DMS153 treated with DMSO at 0.1 percent for 48 hours (cell line): ENCODE results near the gene PSG7.
"Not testable (repeated sequence)": the region's sequence is repeated elsewhere in the genome, so short reads cannot be mapped to it uniquely, and the experiment has no call there.

Source experiments
- DNase-seq: peaks from one replicate; lab custom pipeline; 2025; ENCODE audit not compliant: unreplicated experiment; lab: John Stamatoyannopoulos, UW

The PSG7 gene

DNA sequence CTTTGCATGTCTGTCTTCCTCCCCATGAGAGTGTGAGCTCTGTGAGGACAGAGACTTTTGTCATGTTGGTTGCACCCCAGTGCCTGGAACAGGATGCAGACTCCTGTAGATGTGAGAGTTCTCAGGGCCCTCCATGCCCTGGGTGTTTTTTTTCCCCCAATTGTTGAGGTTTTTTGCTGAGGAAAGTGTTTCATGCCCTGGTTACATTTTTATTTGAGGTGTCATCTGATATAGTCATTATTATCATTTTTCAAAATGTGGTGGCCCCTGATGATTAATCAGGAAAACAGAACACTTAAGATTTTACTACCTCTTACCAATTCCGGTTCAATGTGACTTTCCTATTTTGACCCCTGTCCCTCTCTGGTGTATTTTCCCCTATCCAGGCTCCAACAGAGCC, 20.1 kb downstream of the PSG7 start:
- not testable (repeated sequence) for DNase-seq

DNA sequence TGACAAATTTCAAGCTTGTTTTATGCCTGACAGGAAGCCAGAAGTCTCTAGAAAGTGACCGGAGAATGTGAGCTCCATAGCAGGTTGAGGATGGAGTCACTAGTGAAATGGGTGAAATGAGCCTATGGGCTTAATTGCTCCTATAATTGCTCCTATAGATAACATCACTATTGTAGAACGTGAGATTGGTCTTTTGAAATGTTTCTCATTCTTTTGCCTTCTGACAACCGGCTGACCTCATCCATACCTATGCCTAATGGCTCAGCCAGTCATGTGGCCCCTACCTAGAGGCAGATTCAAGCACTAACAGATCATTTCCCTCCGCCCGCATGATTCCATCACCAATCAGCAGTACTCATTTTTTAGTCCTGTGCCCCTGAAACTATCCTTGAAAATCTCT, 23.5 kb downstream of the PSG7 start:
- DNase-seq, result not testable (repeated sequence)

- DNase-seq, result not testable (repeated sequence)
These were observed 24.1 kb downstream of the PSG7 start for GRCh38 chr19:42912941-42913340.

DNA sequence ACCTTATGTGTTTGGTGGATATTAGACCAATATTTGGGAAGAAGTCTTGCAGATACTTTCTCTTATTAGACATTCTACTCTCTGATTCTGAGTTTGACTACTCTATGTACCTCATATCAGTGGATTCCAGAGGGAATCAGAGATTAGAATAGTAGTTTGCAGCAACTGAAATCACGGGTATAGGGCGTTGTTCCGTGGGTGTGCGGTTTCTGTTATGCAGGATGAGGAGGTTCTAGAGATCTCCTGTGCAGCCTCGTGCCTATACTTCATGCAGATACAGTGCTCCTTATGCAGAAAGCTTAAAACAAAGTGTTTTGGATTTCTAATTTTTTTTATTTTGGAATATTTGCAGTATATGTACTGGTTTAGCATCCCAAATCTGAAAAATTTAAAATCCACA, 25.3 kb downstream of the PSG7 start:
- DNase-seq, result not testable (repeated sequence)

- not testable (repeated sequence) for DNase-seq
These were observed 30.8 kb downstream of the PSG7 start for GRCh38 chr19:42906162-42906561.

DNA sequence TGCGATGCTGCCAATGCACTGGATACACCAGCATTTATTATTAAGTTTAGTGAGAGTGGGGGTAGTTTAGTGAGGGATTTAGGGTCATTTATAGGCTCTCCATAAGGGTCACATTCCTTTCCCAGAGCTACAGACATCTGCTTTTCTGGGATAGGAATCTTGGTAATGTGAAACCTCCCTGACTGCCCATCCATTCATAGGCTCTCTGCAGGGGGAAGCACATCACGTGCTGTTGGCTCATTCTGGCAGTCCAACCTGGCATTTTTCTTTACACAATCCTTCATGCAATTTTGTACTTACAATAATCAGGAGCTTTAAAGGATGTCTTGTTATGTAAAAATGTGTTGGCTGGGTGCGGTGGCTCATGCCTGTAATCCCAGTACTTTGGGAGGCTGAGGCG, 36.4 kb downstream of the PSG7 start:
- not testable (repeated sequence) for DNase-seq

GRCh38 chr19:42899674-42900073, 37.3 kb downstream of the PSG7 start:
- DNase-seq, result not testable (repeated sequence)

DNA sequence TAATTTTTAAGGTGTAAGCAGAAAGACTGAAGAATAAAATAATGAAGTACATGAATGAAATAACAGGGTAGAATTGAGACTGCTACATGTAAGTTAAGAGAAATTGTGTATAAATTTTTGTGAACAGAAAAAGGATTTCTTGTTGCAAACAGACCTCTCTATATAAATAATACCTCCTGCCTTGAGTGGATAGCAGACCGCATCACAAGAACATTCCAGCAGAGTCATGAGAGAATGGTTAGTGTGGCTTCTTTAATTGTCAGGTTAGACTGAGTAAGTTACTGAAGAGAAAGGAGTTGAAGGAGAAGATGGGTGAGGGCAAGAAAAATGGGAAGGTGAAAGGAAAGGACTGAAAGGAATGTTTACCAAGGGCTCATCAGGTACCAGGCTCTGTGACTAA, 37.9 kb downstream of the PSG7 start:
- not testable (repeated sequence) for DNase-seq

GRCh38 chr19:42898656-42899055, 38.4 kb downstream of the PSG7 start:
- DNase-seq, result not testable (repeated sequence)

DNA sequence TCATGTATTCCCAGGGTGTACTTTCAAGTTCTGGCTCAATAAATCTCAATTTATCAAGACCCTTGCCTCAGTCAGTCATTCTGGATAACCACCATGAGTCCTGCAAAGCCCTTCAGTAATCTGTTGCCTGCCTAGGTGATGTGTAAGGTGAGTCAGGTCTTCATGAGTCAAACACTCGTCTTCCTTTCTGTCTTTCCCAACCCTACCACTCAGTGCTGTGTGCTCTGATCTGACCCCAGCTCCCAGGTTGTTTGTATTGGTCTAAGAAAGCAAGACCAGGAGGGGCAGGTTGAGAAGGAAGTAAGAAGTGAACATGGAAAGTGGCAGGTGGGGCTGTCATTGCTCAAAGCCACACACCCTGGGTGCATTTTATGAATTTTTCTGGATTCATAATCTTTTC, 39.3 kb downstream of the PSG7 start:
- not testable (repeated sequence) for DNase-seq

GRCh38 chr19:42890446-42890845, 46.6 kb downstream of the PSG7 start:
- not testable (repeated sequence) for DNase-seq

- not testable (repeated sequence) for DNase-seq
These were observed 49.0 kb downstream of the PSG7 start for GRCh38 chr19:42887876-42888445.

DNA sequence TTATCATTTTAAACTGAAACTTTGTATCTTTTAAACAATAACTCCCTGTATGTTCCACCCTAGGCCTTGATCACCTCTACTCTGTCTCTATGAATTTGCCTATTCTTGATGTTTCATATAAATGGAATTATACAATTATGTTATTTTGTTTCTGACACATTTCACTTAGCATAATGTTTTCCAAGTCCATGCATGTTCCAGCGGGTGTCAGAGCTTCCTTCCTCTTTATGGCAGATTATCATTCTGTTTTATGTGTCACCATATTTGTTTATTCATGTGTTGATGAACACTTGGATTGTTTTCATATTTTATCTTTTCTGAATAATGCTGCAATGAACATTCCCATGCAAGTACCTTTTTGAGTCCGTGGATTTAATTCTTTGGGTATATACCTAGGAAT, 54.3 kb downstream of the PSG7 start:
- DNase-seq, result not testable (repeated sequence)

GRCh38 chr19:42882010-42882409, 55.0 kb downstream of the PSG7 start:
- DNase-seq, result not testable (repeated sequence)

DNA sequence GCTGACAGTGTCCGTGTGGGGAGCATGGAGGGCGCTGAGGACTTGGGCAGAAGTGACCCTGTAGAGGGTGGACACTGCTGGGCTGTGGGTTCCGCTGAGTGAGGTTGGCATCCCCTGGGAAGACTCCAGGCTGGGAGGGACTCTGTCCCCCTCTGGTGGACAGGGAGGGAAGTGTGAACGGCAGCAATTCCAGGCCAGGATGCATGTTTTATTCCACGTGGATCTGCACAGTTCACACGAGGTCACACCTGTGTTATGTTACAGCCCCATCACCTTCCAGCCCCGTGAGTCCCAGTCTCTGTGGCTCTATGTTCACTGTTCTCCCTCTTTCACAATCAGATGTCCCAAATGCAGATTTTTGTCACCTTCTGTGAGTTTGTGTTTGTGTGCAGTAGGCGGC, 55.7 kb downstream of the PSG7 start:
- not testable (repeated sequence) for DNase-seq

GRCh38 chr19:42880621-42881020, 56.4 kb downstream of the PSG7 start:
- not testable (repeated sequence) for DNase-seq

DNA sequence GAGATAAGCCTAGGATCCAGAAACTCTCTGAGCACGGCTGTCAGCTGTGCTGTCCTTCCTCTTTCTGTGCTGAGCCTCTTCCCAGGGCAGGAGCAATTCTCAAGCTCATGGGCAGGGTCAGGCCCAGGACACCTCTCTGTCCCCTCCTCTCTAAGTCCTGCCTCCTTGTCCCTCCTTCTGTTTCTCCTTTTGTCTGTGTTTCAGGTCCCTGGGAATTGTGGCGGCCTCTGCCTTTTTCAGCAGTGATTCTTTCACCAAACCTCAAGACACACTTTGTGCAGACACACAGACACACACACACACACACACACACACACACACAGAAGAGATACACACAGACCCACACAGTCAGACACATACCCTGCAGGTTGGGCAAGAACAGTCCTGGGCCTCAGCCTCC, 57.4 kb downstream of the PSG7 start, which contains the start of gene PSG1:
Gene PSG1 (minus strand): TSS at position 101 of the 400 bp plus-strand sequence. CDS start 132 bp downstream, outside the sequence.
- DNase-seq, result no peak

- DNase-seq, result not testable (repeated sequence)
These were observed 60.4 kb downstream of the PSG7 start for GRCh38 chr19:42876596-42876995.

- DNase-seq, result not testable (repeated sequence)
These were observed 61.1 kb downstream of the PSG7 start for GRCh38 chr19:42875881-42876280.

DNA sequence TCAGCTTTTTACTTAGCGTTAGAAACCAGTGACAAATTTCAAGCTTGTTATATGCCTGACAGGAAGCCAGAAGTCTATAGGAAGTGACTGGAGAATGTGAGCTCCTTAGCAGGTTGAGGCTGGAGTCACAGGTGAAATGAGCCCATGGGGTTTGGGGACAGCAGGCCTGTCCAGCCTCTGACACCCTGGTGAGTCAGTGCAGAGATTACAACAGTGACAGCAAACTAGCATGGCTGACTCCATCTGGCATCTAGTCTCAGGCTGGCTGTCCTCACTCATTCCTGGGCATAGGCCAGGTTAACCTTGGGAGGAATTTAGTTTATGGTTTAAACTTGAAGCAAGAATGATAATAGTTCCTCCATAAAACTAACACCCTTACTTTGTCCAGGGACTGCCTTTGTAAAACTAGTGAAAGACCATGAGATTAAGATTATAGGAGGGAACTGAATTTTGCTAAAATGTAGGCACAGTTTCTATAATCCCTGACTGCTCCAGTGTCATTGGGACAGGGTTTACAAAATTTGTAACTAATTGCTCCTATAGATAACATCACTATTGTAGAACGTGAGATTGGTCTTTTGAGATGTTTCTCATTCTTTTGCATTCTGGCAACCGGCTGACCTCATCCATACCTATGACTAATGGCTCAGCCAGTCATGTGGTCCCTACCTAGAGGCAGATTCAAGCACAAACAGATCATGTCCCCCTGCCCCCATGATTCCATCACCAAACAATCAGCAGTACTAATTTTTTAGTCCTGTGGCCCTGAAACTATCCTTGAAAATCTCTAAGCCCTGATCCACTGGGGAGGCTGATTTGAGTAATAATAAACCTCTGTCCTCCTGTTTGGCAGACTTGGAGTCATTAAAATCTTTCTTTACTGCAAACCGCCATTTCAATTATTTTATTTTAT, 61.9 kb downstream of the PSG7 start:
- DNase-seq, result not testable (repeated sequence)

GRCh38 chr19:42874136-42874535, 62.9 kb downstream of the PSG7 start:
- DNase-seq, result not testable (repeated sequence)
